Measurements from ENCODE around the gene CEP120.
"Not testable (repeated sequence)": the region's sequence is repeated elsewhere in the genome, so short reads cannot be mapped to it uniquely, and the experiment has no call there.

Gene CEP120

GRCh38 chr5:123412206-123412605 lies 11.0 kb downstream of the CEP120 start:
- TF ChIP-seq CTCF (conservative IDR thresholded peaks at IDR 0.05; ENCODE audit: low read depth, low read length): no peak
- DNase-seq (ENCODE audit: low read depth): no peak
- no peak overlapping the region for H3K4me3 ChIP-seq (ENCODE audit: low read length)

GRCh38 chr5:123401999-123402398 lies 21.2 kb downstream of the CEP120 start:
- DNase-seq (ENCODE audit: low read depth); H3K4me3 ChIP-seq (ENCODE audit: low read length): not testable (repeated sequence)

GRCh38 chr5:123401320-123401719 lies 21.9 kb downstream of the CEP120 start:
- no peak for DNase-seq (ENCODE audit: low read depth)
- TF ChIP-seq CTCF (conservative IDR thresholded peaks at IDR 0.05; ENCODE audit: low read depth, low read length): no peak
- H3K4me3 ChIP-seq (ENCODE audit: low read length): no peak overlapping the region

- DNase-seq (ENCODE audit: low read depth); H3K4me3 ChIP-seq (ENCODE audit: low read length): not testable (repeated sequence)
Observed at GRCh38 chr5:123400870-123401291, 22.3 kb downstream of the CEP120 start.

GRCh38 chr5:123398058-123398733 lies 25.0 kb downstream of the CEP120 start:
- no peak for DNase-seq (ENCODE audit: low read depth)
- H3K4me3 ChIP-seq (ENCODE audit: low read length): no peak overlapping the region
- TF ChIP-seq CTCF (conservative IDR thresholded peaks at IDR 0.05; ENCODE audit: low read depth, low read length): no peak

- no peak for DNase-seq (ENCODE audit: low read depth)
- no peak overlapping the region for H3K4me3 ChIP-seq (ENCODE audit: low read length)
- TF ChIP-seq CTCF (conservative IDR thresholded peaks at IDR 0.05; ENCODE audit: low read depth, low read length): no peak
Observed at GRCh38 chr5:123397538-123397937, 25.7 kb downstream of the CEP120 start.

GRCh38 chr5:123391009-123391408 lies 32.2 kb downstream of the CEP120 start:
- no peak for TF ChIP-seq CTCF (conservative IDR thresholded peaks at IDR 0.05; ENCODE audit: low read depth, low read length)
- H3K4me3 ChIP-seq (ENCODE audit: low read length): no peak overlapping the region
- DNase-seq (ENCODE audit: low read depth): no peak

GRCh38 chr5:123389794-123390193 lies 33.4 kb downstream of the CEP120 start:
- H3K4me3 ChIP-seq (ENCODE audit: low read length): no peak overlapping the region
- no peak for DNase-seq (ENCODE audit: low read depth)
- TF ChIP-seq CTCF (conservative IDR thresholded peaks at IDR 0.05; ENCODE audit: low read depth, low read length): no peak

Data from retinal pigment epithelial cell (primary cell).